GM12878 (cell line): ENCODE results near the gene PLEKHN1. TPM values are rescaled to one million over a fixed set of nuclear protein-coding genes. Genes with fewer than 3 reads are reported as not detected.

Source experiments
- ETV6 ChIP-seq, 2 experiments: fragments of 450-650 bp in 1 of 2; IDR thresholded peaks in 1 of 2; conservative IDR thresholded peaks in 1 of 2; 2 replicates each; pipeline ENCODE4 v1.6.1; 2014; ENCODE audit warnings: antibody characterized with exemption in 1 of 2, borderline replicate concordance in 1 of 2, low read depth in 1 of 2, mild to moderate bottlenecking in 1 of 2, moderate library complexity in 1 of 2
- polyA plus RNA-seq, 11 experiments: library from polyadenylated mRNA; depleted of rRNA in 4 of 11; unstranded in 6 of 11; stranded (reverse) in 5 of 11; fragments of >200 nt; fragmentation: Nextera tagmentation in 4 of 11; fragmentation: Illumina TruSeq in 1 of 11; extraction: Ambion mirVana in 4 of 11; extraction: Trizol in 1 of 11; gene quantifications; 1 replicate in 1 of 11; 2 replicates in 10 of 11; pipeline versions ENCODE4 v1.2.1 to v1.2.3, GENCODE V29; 2011 to 2016; ENCODE audit warnings: inconsistent platforms in 2 of 11, missing spikeins in 2 of 11, low read depth in 1 of 11
- total RNA-seq, 4 experiments: library from RNA; depleted of rRNA in 3 of 4; stranded (reverse); fragments of >200 nt in 3 of 4; fragmentation: Illumina TruSeq in 1 of 4; extraction: Trizol in 1 of 4; gene quantifications; 2 replicates each; pipeline versions ENCODE4 v1.2.1 to v1.2.3, GENCODE V29; 2013 to 2021
- TF ChIP-seq, protein P1 (sequence below): fragments of 450-650 bp; IDR thresholded peaks from 2 replicates; pipeline ENCODE4 v1.6.1; 2017; ENCODE audit warnings: antibody characterized with exemption, mild to moderate bottlenecking, moderate library complexity
- TF ChIP-seq, protein P2 (sequence below): fragments of 450-650 bp; conservative IDR thresholded peaks from 2 replicates; pipeline ENCODE4 v1.6.1; 2017; ENCODE audit warnings: mild to moderate bottlenecking, moderate library complexity
- TF ChIP-seq, protein P3 (sequence below): fragments of 450-650 bp; IDR thresholded peaks from 2 replicates; pipeline ENCODE4 v1.6.1; 2016; ENCODE audit warnings: mild to moderate bottlenecking

The PLEKHN1 gene
- total and polyA plus RNA-seq, 10 of the 15 experiments (the other 5 are each of a cell fraction or from before 2014, with no cell fraction given): 0.04 to 0.26 (median 0.18) TPM; not detected in 6

GRCh38 chr1:1022302-1023009, 56.2 kb downstream of the PLEKHN1 start (continued):
- TF ChIP-seq, protein P1, sequence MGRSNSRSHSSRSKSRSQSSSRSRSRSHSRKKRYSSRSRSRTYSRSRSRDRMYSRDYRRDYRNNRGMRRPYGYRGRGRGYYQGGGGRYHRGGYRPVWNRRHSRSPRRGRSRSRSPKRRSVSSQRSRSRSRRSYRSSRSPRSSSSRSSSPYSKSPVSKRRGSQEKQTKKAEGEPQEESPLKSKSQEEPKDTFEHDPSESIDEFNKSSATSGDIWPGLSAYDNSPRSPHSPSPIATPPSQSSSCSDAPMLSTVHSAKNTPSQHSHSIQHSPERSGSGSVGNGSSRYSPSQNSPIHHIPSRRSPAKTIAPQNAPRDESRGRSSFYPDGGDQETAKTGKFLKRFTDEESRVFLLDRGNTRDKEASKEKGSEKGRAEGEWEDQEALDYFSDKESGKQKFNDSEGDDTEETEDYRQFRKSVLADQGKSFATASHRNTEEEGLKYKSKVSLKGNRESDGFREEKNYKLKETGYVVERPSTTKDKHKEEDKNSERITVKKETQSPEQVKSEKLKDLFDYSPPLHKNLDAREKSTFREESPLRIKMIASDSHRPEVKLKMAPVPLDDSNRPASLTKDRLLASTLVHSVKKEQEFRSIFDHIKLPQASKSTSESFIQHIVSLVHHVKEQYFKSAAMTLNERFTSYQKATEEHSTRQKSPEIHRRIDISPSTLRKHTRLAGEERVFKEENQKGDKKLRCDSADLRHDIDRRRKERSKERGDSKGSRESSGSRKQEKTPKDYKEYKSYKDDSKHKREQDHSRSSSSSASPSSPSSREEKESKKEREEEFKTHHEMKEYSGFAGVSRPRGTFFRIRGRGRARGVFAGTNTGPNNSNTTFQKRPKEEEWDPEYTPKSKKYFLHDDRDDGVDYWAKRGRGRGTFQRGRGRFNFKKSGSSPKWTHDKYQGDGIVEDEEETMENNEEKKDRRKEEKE: no peak
- TF ChIP-seq, protein P2, sequence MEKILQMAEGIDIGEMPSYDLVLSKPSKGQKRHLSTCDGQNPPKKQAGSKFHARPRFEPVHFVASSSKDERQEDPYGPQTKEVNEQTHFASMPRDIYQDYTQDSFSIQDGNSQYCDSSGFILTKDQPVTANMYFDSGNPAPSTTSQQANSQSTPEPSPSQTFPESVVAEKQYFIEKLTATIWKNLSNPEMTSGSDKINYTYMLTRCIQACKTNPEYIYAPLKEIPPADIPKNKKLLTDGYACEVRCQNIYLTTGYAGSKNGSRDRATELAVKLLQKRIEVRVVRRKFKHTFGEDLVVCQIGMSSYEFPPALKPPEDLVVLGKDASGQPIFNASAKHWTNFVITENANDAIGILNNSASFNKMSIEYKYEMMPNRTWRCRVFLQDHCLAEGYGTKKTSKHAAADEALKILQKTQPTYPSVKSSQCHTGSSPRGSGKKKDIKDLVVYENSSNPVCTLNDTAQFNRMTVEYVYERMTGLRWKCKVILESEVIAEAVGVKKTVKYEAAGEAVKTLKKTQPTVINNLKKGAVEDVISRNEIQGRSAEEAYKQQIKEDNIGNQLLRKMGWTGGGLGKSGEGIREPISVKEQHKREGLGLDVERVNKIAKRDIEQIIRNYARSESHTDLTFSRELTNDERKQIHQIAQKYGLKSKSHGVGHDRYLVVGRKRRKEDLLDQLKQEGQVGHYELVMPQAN: no peak
- TF ChIP-seq, protein P3, sequence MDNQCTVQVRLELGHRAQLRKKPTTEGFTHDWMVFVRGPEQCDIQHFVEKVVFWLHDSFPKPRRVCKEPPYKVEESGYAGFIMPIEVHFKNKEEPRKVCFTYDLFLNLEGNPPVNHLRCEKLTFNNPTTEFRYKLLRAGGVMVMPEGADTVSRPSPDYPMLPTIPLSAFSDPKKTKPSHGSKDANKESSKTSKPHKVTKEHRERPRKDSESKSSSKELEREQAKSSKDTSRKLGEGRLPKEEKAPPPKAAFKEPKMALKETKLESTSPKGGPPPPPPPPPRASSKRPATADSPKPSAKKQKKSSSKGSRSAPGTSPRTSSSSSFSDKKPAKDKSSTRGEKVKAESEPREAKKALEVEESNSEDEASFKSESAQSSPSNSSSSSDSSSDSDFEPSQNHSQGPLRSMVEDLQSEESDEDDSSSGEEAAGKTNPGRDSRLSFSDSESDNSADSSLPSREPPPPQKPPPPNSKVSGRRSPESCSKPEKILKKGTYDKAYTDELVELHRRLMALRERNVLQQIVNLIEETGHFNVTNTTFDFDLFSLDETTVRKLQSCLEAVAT: 0 out of 2 replicates have a peak, but pooled peaks have one; percentile 32
- TF ChIP-seq ETV6 (conservative IDR thresholded peaks at IDR 0.05 in 1 of 2, IDR thresholded peaks at IDR 0.05 in 1 of 2; ENCODE audit: borderline replicate concordance in 1 of 2, low read depth in 1 of 2): no peak
